Vagina (tissue), 2 donors: ENCODE results near the gene MAP4K4. TPM values are rescaled to one million over a fixed set of nuclear protein-coding genes. Genes with fewer than 3 reads are reported as not detected.
"Not testable (repeated sequence)": the region's sequence is repeated elsewhere in the genome, so short reads cannot be mapped to it uniquely, and the experiment has no call there.

ENCODE experiments used
- DNase-seq, 2 donors: peaks; one replicate each; pipeline ENCODE4 v3.0.0-alpha.2; 2017; ENCODE audit errors: extremely low spot score in 2 of 2
- H3K27ac ChIP-seq: fragments of 200-600 bp; sonication (generic); one replicate; pipeline ENCODE4 v1.5.1; 2019
- H3K27me3 ChIP-seq: fragments of 200-600 bp; sonication (generic); one replicate; pipeline ENCODE4 v1.5.1; 2019
- H3K36me3 ChIP-seq, 2 donors: fragments of 200-600 bp; sonication (generic); one replicate each; pipeline ENCODE4 v1.5.1; 2017 to 2019
- H3K4me1 ChIP-seq: fragments of 200-600 bp; sonication (generic); one replicate; pipeline ENCODE4 v1.5.1; 2019
- H3K4me3 ChIP-seq, 2 donors: fragments of 200-600 bp; sonication (generic); 1 replicate in 1 of 2; 2 replicates in 1 of 2; pipeline ENCODE4 v1.5.1; 2016 to 2019
- H3K9me3 ChIP-seq: fragments of 200-600 bp; sonication (generic); one replicate; pipeline ENCODE4 v1.5.1; 2019
- POLR2A ChIP-seq, 2 donors: fragments of 450-650 bp; IDR thresholded peaks; one replicate each; pipeline ENCODE4 v1.6.1; 2017; ENCODE audit warnings: antibody characterized with exemption in 2 of 2, mild to moderate bottlenecking in 2 of 2, moderate library complexity in 2 of 2
- POLR2AphosphoS5 ChIP-seq, 2 donors: sonication (generic); formaldehyde crosslinking; IDR thresholded peaks; one replicate each; pipeline ENCODE4 v1.9.0; 2017; ENCODE audit warnings: antibody characterized with exemption in 2 of 2, mild to moderate bottlenecking in 2 of 2, low read depth in 1 of 2; ENCODE audit not compliant: insufficient read depth in 1 of 2
- intact Hi-C: fragments of 100-400 bp; cut with DNase I; formaldehyde crosslinking; loops from one replicate; pipeline ENCODE4 v1.15.1; 2023
- total RNA-seq: library from RNA; depleted of rRNA; stranded (reverse); fragments of >200 nt; gene quantifications from one replicate; pipeline ENCODE4 v1.2.3, GENCODE V29; 2016
- TF ChIP-seq, protein P1 (sequence below), 3 experiments: fragments of 450-650 bp in 2 of 3; fragments of 200-600 bp in 1 of 3; sonication (generic) in 1 of 3; IDR thresholded peaks; one replicate each; pipeline ENCODE4 v1.5.1; 2017 to 2019; ENCODE audit warnings: antibody characterized with exemption in 3 of 3, mild to moderate bottlenecking in 2 of 3, moderate library complexity in 2 of 3

MAP4K4 gene
- total RNA-seq, 1 donor from 2014 or later, result 75.9 TPM

DNA sequence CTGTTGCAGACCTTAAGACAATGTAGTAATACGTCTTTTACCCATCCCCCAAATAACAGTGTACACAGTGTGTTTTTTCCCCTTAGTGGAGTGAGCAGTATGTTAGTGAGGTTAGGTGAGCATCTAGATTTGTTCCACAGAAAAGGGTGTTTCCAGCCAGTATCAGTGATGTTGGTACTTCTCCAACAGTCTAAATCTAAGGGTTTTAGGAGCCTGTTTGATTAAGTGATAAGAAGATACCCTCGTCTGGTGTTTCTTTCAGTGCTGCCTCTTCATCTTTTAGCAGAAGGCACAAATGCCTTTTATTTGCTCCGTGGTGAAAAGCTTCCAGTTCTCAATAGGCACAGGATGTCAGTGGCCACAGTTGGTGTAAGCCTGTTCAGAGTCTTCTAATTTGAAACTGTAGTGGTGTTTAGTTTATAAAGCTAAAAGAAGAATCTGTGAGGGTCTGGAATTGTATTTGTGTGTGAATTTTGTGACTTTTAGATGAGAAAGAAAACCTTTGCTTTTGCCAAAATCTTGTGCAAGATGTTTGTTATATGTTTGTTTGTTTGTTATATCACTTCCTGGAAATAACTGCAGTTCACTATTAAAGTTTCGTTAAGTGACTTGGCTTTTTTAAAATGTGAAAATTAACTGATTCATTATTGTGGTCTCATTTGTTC, 71.2 kb downstream of the MAP4K4 start:
- DNase-seq, result no peak
- Histone ChIP-seq H3K36me3 (no peaks in the 10 kb centered on the region), H3K27me3 (no peaks in the 10 kb centered on the region), H3K27ac (no peak overlapping the region), H3K9me3 (no peaks in the 10 kb centered on the region), H3K4me3 (no peak overlapping the region), H3K4me1 (peaks cover 81% of the 10 kb centered on the region)
- intact Hi-C loops, result no loop called here
- TF ChIP-seq POLR2AphosphoS5 (IDR thresholded peaks at IDR 0.05; ENCODE audit: insufficient read depth in 1 of 2, low read depth in 1 of 2) (no peak), POLR2A (IDR thresholded peaks at IDR 0.05) (no peak)
- TF ChIP-seq, protein P1, sequence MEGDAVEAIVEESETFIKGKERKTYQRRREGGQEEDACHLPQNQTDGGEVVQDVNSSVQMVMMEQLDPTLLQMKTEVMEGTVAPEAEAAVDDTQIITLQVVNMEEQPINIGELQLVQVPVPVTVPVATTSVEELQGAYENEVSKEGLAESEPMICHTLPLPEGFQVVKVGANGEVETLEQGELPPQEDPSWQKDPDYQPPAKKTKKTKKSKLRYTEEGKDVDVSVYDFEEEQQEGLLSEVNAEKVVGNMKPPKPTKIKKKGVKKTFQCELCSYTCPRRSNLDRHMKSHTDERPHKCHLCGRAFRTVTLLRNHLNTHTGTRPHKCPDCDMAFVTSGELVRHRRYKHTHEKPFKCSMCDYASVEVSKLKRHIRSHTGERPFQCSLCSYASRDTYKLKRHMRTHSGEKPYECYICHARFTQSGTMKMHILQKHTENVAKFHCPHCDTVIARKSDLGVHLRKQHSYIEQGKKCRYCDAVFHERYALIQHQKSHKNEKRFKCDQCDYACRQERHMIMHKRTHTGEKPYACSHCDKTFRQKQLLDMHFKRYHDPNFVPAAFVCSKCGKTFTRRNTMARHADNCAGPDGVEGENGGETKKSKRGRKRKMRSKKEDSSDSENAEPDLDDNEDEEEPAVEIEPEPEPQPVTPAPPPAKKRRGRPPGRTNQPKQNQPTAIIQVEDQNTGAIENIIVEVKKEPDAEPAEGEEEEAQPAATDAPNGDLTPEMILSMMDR (IDR thresholded peaks at IDR 0.05), result no peak

DNA sequence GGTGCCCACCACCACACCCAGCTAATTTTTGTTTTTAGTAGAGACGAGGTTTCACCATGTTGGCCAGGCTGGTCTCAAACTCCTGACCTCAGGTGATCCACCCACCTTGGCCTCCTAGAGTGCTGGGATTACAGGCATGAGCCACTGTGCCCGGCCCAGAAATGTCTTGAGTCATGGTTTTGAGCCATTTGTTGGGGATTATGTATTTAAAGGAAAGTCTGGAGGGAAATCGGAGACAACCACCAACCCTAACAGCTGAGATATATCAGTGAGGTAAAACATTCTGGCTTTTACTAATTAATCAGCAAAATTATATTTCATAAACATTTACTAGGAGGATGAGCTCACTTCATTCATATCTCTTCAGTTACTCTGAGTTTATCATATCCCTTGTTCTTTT, 72.2 kb downstream of the MAP4K4 start:
- DNase-seq, H3K27ac ChIP-seq, intact Hi-C loops, H3K36me3 ChIP-seq, H3K9me3 ChIP-seq, H3K27me3 ChIP-seq, H3K4me3 ChIP-seq: not testable (repeated sequence)
- peaks cover 74% of the 10 kb centered on the region for H3K4me1 ChIP-seq

DNA sequence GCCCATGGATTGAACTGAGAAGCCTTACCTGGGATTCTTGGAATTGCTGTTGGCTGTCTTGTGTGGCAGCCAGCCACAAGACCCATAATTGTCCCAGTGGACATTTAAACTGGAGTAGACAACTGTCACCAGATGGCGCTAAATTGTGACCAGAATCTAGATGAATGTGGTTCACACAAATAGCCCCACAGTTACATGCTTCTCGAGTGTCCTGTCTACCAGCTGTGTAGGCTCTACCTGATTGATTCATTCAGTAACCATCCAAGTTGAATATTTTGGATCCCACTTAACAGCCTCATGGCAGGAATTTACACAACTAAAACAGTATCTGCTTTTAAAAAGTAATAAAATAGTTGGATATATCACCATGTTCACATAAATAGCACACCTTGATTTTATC, 73.2 kb downstream of the MAP4K4 start:
- TF ChIP-seq POLR2AphosphoS5 (IDR thresholded peaks at IDR 0.05; ENCODE audit: insufficient read depth in 1 of 2, low read depth in 1 of 2) (no peak), POLR2A (IDR thresholded peaks at IDR 0.05) (no peak)
- TF ChIP-seq, protein P1 (IDR thresholded peaks at IDR 0.05), result no peak
- H3K27ac ChIP-seq, result no peak overlapping the region
- DNase-seq, result no peak
- intact Hi-C loops, result no loop called here
- no peaks in the 10 kb centered on the region for H3K27me3 ChIP-seq
- no peaks in the 10 kb centered on the region for H3K9me3 ChIP-seq
- no peak overlapping the region for H3K4me3 ChIP-seq
- H3K36me3 ChIP-seq, result no peaks in the 10 kb centered on the region
- peaks cover 74% of the 10 kb centered on the region for H3K4me1 ChIP-seq

DNA sequence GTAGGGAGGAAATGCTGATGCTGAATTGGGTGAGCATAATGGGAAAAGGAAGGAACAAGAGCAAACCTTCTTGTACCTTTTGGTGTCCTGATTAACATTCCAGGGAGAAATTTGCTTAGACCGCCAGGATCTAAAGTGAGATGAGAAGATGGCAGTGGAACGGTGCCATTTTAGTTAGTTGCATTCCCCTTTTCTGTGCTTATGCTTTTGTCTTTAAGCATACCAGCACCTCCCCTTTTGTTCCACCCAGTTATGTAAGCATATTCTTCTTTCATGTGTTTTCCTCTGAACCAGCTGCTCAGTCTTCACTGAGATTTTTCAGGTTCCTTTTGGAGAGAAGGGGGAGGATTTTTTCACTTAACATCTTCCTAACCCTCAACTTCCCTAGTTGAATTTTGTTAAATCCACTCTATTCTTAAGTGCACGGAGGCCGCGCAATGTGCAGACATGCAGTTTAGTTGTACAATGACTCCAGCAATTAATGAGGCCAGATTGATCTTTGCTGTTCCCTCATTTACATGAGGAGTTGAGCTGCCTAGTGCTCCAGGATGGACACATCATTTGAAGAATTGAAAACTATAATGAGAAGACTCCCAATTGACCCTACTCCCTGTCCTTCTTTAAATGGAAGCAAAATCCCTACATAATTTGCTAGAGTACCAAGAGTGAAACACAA, 73.9 kb downstream of the MAP4K4 start:
- no peaks in the 10 kb centered on the region for H3K27me3 ChIP-seq
- no peak overlapping the region for H3K4me3 ChIP-seq
- H3K36me3 ChIP-seq, result no peaks in the 10 kb centered on the region
- H3K4me1 ChIP-seq, result peaks cover 69% of the 10 kb centered on the region
- TF ChIP-seq POLR2A (IDR thresholded peaks at IDR 0.05), result no peak
- no peak for DNase-seq
- H3K27ac ChIP-seq, result no peak overlapping the region
- H3K9me3 ChIP-seq, result no peaks in the 10 kb centered on the region
- intact Hi-C loops, result no loop called here

DNA sequence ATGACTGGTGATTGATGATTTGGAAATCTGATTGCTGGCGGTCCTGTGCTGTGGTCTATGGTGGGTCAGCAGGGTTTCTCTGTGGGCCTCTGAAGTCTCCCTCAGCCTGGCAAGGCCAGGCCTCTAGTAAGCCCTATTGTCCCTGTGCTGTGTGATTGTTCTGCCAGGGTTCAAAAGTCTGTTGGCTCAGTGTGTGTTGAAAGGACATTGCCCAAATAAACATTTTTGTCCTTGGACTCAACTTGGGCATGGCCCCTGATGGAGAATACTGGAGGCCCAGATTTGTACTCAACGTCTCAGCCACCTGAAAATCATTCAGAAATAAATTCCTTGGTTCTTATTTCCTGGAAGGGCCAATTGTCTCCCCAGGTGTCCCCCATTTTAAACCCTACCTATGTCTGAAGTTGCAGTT, 74.4 kb downstream of the MAP4K4 start:
- DNase-seq, result no peak
- H3K9me3 ChIP-seq, result no peaks in the 10 kb centered on the region
- no peaks in the 10 kb centered on the region for H3K27me3 ChIP-seq
- intact Hi-C loops, result no loop called here
- no peaks in the 10 kb centered on the region for H3K36me3 ChIP-seq
- TF ChIP-seq POLR2AphosphoS5 (IDR thresholded peaks at IDR 0.05; ENCODE audit: insufficient read depth in 1 of 2, low read depth in 1 of 2), result no peak
- TF ChIP-seq, protein P1 (IDR thresholded peaks at IDR 0.05), result no peak
- TF ChIP-seq POLR2A (IDR thresholded peaks at IDR 0.05), result no peak
- H3K27ac ChIP-seq, result no peak overlapping the region
- H3K4me3 ChIP-seq, result no peak overlapping the region
- peaks cover 65% of the 10 kb centered on the region for H3K4me1 ChIP-seq

DNA sequence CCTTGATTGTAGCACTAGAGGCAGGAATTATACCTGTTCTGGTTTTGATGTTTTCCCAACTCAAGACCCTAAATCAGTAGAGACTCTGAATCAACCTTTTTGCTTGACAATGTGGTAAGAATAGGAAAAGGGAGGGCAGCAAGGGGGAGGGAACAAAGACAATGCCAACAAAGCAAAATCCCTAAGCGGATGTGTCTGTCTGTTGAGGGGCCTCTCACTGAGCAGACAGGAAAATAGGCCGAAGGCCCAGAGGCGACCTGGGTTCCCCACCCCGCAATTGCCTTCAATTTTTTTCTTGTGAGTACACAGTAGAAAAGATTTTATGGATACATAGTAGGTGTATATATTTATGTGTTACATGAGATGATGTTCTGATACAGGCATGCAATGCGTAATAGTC, 75.6 kb downstream of the MAP4K4 start:
- intact Hi-C loops, result no loop called here
- Histone ChIP-seq H3K9me3 (no peaks in the 10 kb centered on the region), H3K36me3 (no peaks in the 10 kb centered on the region), H3K27ac (no peak overlapping the region), H3K4me3 (no peak overlapping the region), H3K27me3 (no peaks in the 10 kb centered on the region), H3K4me1 (peaks cover 65% of the 10 kb centered on the region)
- no peak for DNase-seq
- TF ChIP-seq POLR2A (IDR thresholded peaks at IDR 0.05) (no peak), POLR2AphosphoS5 (IDR thresholded peaks at IDR 0.05; ENCODE audit: insufficient read depth in 1 of 2, low read depth in 1 of 2) (no peak)
- TF ChIP-seq, protein P1 (IDR thresholded peaks at IDR 0.05), result no peak

DNA sequence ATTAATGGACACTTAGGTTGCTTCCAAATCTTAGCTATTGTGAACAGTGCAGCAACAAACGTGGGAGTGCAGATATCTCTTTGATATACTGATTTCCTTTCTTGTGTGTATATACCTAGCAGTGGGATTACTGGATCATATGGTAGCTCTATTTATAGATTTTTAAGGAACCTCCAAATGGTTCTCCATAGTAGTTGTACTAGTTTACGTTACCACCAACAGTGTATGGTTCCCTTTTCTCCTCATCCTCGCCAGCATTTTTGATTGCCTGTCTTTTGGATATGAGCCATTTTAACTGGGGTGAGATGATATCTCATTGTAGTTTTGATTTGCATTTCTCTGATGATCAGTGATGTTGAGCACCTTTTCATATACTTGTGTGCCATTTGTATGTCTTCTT, 76.5 kb downstream of the MAP4K4 start:
- H3K9me3 ChIP-seq, H3K27me3 ChIP-seq, H3K36me3 ChIP-seq, DNase-seq, H3K27ac ChIP-seq, H3K4me3 ChIP-seq, intact Hi-C loops: not testable (repeated sequence)
- peaks cover 67% of the 10 kb centered on the region for H3K4me1 ChIP-seq
